Skin epidermis (tissue), 12 donors: ENCODE data around the gene ZNF316.

ENCODE experiments used
- H3K27ac ChIP-seq, 21 experiments: fragments of 200-600 bp; sonication (generic) in 11 of 21; one replicate each; pipeline ENCODE4 v1.5.0; 2020; ENCODE audit warnings: mild to moderate bottlenecking in 3 of 21, inconsistent platforms in 2 of 21, moderate library complexity in 2 of 21
- H3K4me3 ChIP-seq, 7 experiments: fragments of 200-600 bp; sonication (generic) in 2 of 7; one replicate each; pipeline ENCODE4 v1.5.0; 2020; ENCODE audit warnings: inconsistent platforms in 2 of 7, mild to moderate bottlenecking in 2 of 7, moderate library complexity in 1 of 7

Gene ZNF316

GRCh38 chr7:6636741-6637543 lies at the start of gene ZNF316:
ZNF316 (plus strand) TSS chr7:6637318; CDS start chr7:6642410, 5,092 bp downstream.
- peak within 1 kb of the TSS; percentile 66 to 99 (median 89) for H3K4me3 ChIP-seq
- peak within 1 kb of the TSS; percentile 70 to 99 (median 95) for H3K27ac ChIP-seq

- Histone ChIP-seq H3K4me3 (no peak overlapping the region), H3K27ac (no peak overlapping the region)
These were observed 48.6 kb upstream of the ZNF316 start for GRCh38 chr7:6588566-6588965.

GRCh38 chr7:6589151-6589828 lies 47.8 kb upstream of the ZNF316 start:
- peak overlapping the region in 5 of 21 experiments; percentile 87 to 97 (median 88) for H3K27ac ChIP-seq
- H3K4me3 ChIP-seq: peak overlapping the region in 6 of 7 experiments; percentile 67 to 93 (median 88)

- Histone ChIP-seq H3K27ac (peak within 1 kb of the TSS; percentile 72 to 97 (median 88)), H3K4me3 (peak within 1 kb of the TSS; percentile 55 to 93 (median 86))
These were observed 47.1 kb upstream of the ZNF316 start, which contains the start of gene INTS15 for GRCh38 chr7:6589829-6590644. INTS15 (plus strand) TSS chr7:6590021; CDS start chr7:6590284, 263 bp downstream.

- H3K4me3 ChIP-seq: peak overlapping the region; percentile 55 to 93 (median 86)
- peak overlapping the region; percentile 72 to 97 (median 88) for H3K27ac ChIP-seq
These were observed 46.4 kb upstream of the ZNF316 start for GRCh38 chr7:6590645-6591110.

- no peak overlapping the region for H3K4me3 ChIP-seq
- no peak overlapping the region for H3K27ac ChIP-seq
These were observed 37.0 kb upstream of the ZNF316 start for GRCh38 chr7:6600093-6600492.

GRCh38 chr7:6604458-6604857 lies 32.7 kb upstream of the ZNF316 start:
- H3K4me3 ChIP-seq: no peak overlapping the region
- H3K27ac ChIP-seq: no peak overlapping the region

GRCh38 chr7:6606866-6607583 lies 30.1 kb upstream of the ZNF316 start:
- Histone ChIP-seq H3K4me3 (no peak overlapping the region), H3K27ac (no peak overlapping the region)

GRCh38 chr7:6607651-6608051 lies 29.5 kb upstream of the ZNF316 start:
- no peak overlapping the region for H3K27ac ChIP-seq
- H3K4me3 ChIP-seq: no peak overlapping the region

- Histone ChIP-seq H3K4me3 (no peak overlapping the region), H3K27ac (no peak overlapping the region)
These were observed 29.0 kb upstream of the ZNF316 start for GRCh38 chr7:6608081-6608480.

- Histone ChIP-seq H3K4me3 (no peak overlapping the region), H3K27ac (no peak overlapping the region)
These were observed 28.3 kb upstream of the ZNF316 start for GRCh38 chr7:6608794-6609193.

GRCh38 chr7:6612819-6613218 lies 24.3 kb upstream of the ZNF316 start:
- H3K27ac ChIP-seq: no peak overlapping the region
- H3K4me3 ChIP-seq: no peak overlapping the region

- H3K27ac ChIP-seq: no peak overlapping the region
These were observed 23.4 kb upstream of the ZNF316 start for GRCh38 chr7:6613706-6614105.

GRCh38 chr7:6614953-6615722 lies 22.0 kb upstream of the ZNF316 start, which contains the start of gene ZNF853:
ZNF853 (plus strand) TSS chr7:6615610; CDS start chr7:6616175, 565 bp downstream.
- peak within 1 kb of the TSS; percentile 30 to 58 (median 47) for H3K4me3 ChIP-seq
- peak within 1 kb of the TSS in 9 of 21 experiments; percentile 0 to 69 (median 53) for H3K27ac ChIP-seq

More at GRCh38 chr7:6613706-6614105, 23.4 kb upstream of the ZNF316 start:
- no peak overlapping the region for H3K4me3 ChIP-seq

- peak overlapping the region; percentile 30 to 58 (median 47) for H3K4me3 ChIP-seq
These were observed 21.2 kb upstream of the ZNF316 start for GRCh38 chr7:6615723-6616555.

GRCh38 chr7:6616854-6617643 lies 20.1 kb upstream of the ZNF316 start:
- Histone ChIP-seq H3K4me3 (no peak overlapping the region), H3K27ac (no peak overlapping the region)

More at GRCh38 chr7:6615723-6616555, 21.2 kb upstream of the ZNF316 start:
- H3K27ac ChIP-seq: peak overlapping the region in 8 of 21 experiments; percentile 0 to 69 (median 52)

- Histone ChIP-seq H3K27ac (no peak overlapping the region), H3K4me3 (no peak overlapping the region)
These were observed 18.5 kb upstream of the ZNF316 start for GRCh38 chr7:6618621-6619020.
